ENCODE measurements around the gene CATSPER3. TPM values are rescaled to one million over a fixed set of nuclear protein-coding genes. Genes with fewer than 3 reads are reported as not detected.

CATSPER3 gene
- polyA plus RNA-seq, 1 donor: 0.93 TPM

- no peak for DNase-seq
These were observed 74.9 kb downstream of the CATSPER3 start for GRCh38 chr5:135042595-135042994.

- no peak for DNase-seq
These were observed 77.8 kb downstream of the CATSPER3 start for GRCh38 chr5:135045488-135045887.

GRCh38 chr5:135046661-135047346, 79.1 kb downstream of the CATSPER3 start:
- no peak for DNase-seq

GRCh38 chr5:135047347-135047695, 79.6 kb downstream of the CATSPER3 start:
- no peak for DNase-seq

- DNase-seq: no peak
These were observed 80.6 kb downstream of the CATSPER3 start for GRCh38 chr5:135048286-135048685.

- no peak for DNase-seq
These were observed 81.2 kb downstream of the CATSPER3 start for GRCh38 chr5:135048930-135049329.

- DNase-seq: no peak
These were observed 82.6 kb downstream of the CATSPER3 start for GRCh38 chr5:135050244-135050767.

- no peak for DNase-seq
These were observed 83.7 kb downstream of the CATSPER3 start for GRCh38 chr5:135051399-135051798.

GRCh38 chr5:135051872-135052271, 84.2 kb downstream of the CATSPER3 start:
- DNase-seq: no peak

GRCh38 chr5:135052511-135053145, 84.9 kb downstream of the CATSPER3 start:
- no peak for DNase-seq

GRCh38 chr5:135053278-135053677, 85.6 kb downstream of the CATSPER3 start:
- DNase-seq: no peak

- no peak for DNase-seq
These were observed 86.3 kb downstream of the CATSPER3 start for GRCh38 chr5:135053989-135054388.

GRCh38 chr5:135054546-135054945, 86.8 kb downstream of the CATSPER3 start:
- DNase-seq: no peak

GRCh38 chr5:135055396-135055795, 87.7 kb downstream of the CATSPER3 start:
- no peak for DNase-seq

GRCh38 chr5:135056316-135057030, 88.8 kb downstream of the CATSPER3 start:
- no peak for DNase-seq

GRCh38 chr5:135057233-135057632, 89.5 kb downstream of the CATSPER3 start:
- no peak for DNase-seq

GRCh38 chr5:135058331-135058732, 90.6 kb downstream of the CATSPER3 start:
- DNase-seq: no peak

- no peak for DNase-seq
These were observed 91.6 kb downstream of the CATSPER3 start for GRCh38 chr5:135059000-135059923.

- no peak for DNase-seq
These were observed 92.3 kb downstream of the CATSPER3 start for GRCh38 chr5:135060021-135060420.

- no peak for DNase-seq
These were observed 93.3 kb downstream of the CATSPER3 start for GRCh38 chr5:135061001-135061400.
